HFFc6 (cell line): ENCODE data around the gene MAP4K1. TPM values are rescaled to one million over a fixed set of nuclear protein-coding genes. Genes with fewer than 3 reads are reported as not detected.

Source experiments
- DNase-seq: peaks from one replicate; pipeline ENCODE4 v3.0.0-alpha.2; 2018
- H3K27ac Mint-ChIP-seq: 2 replicates; pipeline ENCODE4 v1.8.0; 2020; ENCODE audit warnings: mild to moderate bottlenecking, mixed read lengths
- H3K27me3 Mint-ChIP-seq: 2 replicates; pipeline ENCODE4 v1.8.0; 2021; ENCODE audit warnings: mild to moderate bottlenecking, moderate library complexity, mixed read lengths; ENCODE audit not compliant: insufficient read depth
- H3K36me3 Mint-ChIP-seq: 2 replicates; pipeline ENCODE4 v1.8.0; 2021; ENCODE audit warnings: low read depth, mixed read lengths
- H3K4me1 Mint-ChIP-seq: 2 replicates; pipeline ENCODE4 v1.8.0; 2020; ENCODE audit warnings: low read depth, mixed read lengths
- H3K4me3 Mint-ChIP-seq: 2 replicates; pipeline ENCODE4 v1.8.0; 2020; ENCODE audit warnings: mild to moderate bottlenecking, moderate library complexity, mixed read lengths
- H3K9me3 Mint-ChIP-seq: 2 replicates; pipeline ENCODE4 v1.8.0; 2020; ENCODE audit warnings: mild to moderate bottlenecking, mixed read lengths
- CTCF ChIP-seq: fragments of 200-600 bp; sonication (generic); IDR thresholded peaks from 2 replicates; pipeline ENCODE4 v1.5.0; 2021; ENCODE audit warnings: antibody characterized with exemption, mild to moderate bottlenecking
- total RNA-seq, 6 experiments: library from RNA; stranded (reverse); fragmentation: NEBNext Ultra II Directional; extraction: Animal tissue kit (Norgen Biotek cat#: 25700); gene quantifications; 2 replicates in 1 of 6; 3 replicates in 5 of 6; pipeline ENCODE4 v1.2.3, GENCODE V29; 2021

The MAP4K1 gene
- total RNA-seq, 6 experiments from 2014 or later, result 0.27 to 0.74 (median 0.28) TPM; not detected in 3

GRCh38 chr19:38649305-38650171 lies 31.8 kb upstream of the MAP4K1 start:
- H3K27me3 Mint-ChIP-seq, result peaks cover 5% of the 10 kb centered on the region
- H3K27ac Mint-ChIP-seq, result peak overlapping the region; percentile 99
- H3K4me3 Mint-ChIP-seq, result peak overlapping the region; percentile 99
- no peak for DNase-seq
- H3K4me1 Mint-ChIP-seq, result peaks cover 54% of the 10 kb centered on the region
- H3K9me3 Mint-ChIP-seq, result peaks cover 8% of the 10 kb centered on the region
- H3K36me3 Mint-ChIP-seq, result peaks cover 49% of the 10 kb centered on the region
- TF ChIP-seq CTCF, result no peak

GRCh38 chr19:38648769-38649304 lies 31.1 kb upstream of the MAP4K1 start:
- DNase-seq, result no peak
- Mint-ChIP-seq H3K27ac (peak overlapping the region; percentile 99), H3K4me3 (peak overlapping the region; percentile 99), H3K9me3 (peaks cover 8% of the 10 kb centered on the region), H3K36me3 (peaks cover 48% of the 10 kb centered on the region), H3K4me1 (peaks cover 47% of the 10 kb centered on the region), H3K27me3 (peaks cover 3% of the 10 kb centered on the region)
- no peak for TF ChIP-seq CTCF

GRCh38 chr19:38647966-38648768 lies 30.4 kb upstream of the MAP4K1 start:
- H3K4me3 Mint-ChIP-seq, result peak overlapping the region; percentile 99
- peaks cover 40% of the 10 kb centered on the region for H3K4me1 Mint-ChIP-seq
- peaks cover 3% of the 10 kb centered on the region for H3K27me3 Mint-ChIP-seq
- peaks cover 41% of the 10 kb centered on the region for H3K36me3 Mint-ChIP-seq
- DNase-seq, result no peak
- H3K9me3 Mint-ChIP-seq, result peaks cover 8% of the 10 kb centered on the region
- peak overlapping the region; percentile 99 for H3K27ac Mint-ChIP-seq
- no peak for TF ChIP-seq CTCF

- H3K27me3 Mint-ChIP-seq, result peaks cover 3% of the 10 kb centered on the region
- no peak for TF ChIP-seq CTCF
- peaks cover 33% of the 10 kb centered on the region for H3K4me1 Mint-ChIP-seq
- peak within 1 kb of the TSS; percentile 99 for H3K4me3 Mint-ChIP-seq
- H3K27ac Mint-ChIP-seq, result peak within 1 kb of the TSS; percentile 99
- DNase-seq, result peak; percentile 96
- peaks cover 39% of the 10 kb centered on the region for H3K36me3 Mint-ChIP-seq
- peaks cover 8% of the 10 kb centered on the region for H3K9me3 Mint-ChIP-seq
Observed at GRCh38 chr19:38647368-38647965, 29.7 kb upstream of the MAP4K1 start, which contains the start of gene ACTN4. Gene ACTN4, plus strand, starts transcription at chr19:38647649. Its CDS starts 97 bp downstream, at chr19:38647746.

- TF ChIP-seq CTCF, result no peak
- Mint-ChIP-seq H3K4me3 (no peak overlapping the region), H3K4me1 (peaks cover 6% of the 10 kb centered on the region), H3K27ac (no peak overlapping the region), H3K9me3 (peaks cover 8% of the 10 kb centered on the region), H3K27me3 (peaks cover 3% of the 10 kb centered on the region), H3K36me3 (peaks cover 20% of the 10 kb centered on the region)
- no peak for DNase-seq
Observed at GRCh38 chr19:38644719-38645118, 27.0 kb upstream of the MAP4K1 start.
